NCI-H2196 (cell line): ENCODE data around the gene ALKBH4.
"Not testable (repeated sequence)": the region's sequence is repeated elsewhere in the genome, so short reads cannot be mapped to it uniquely, and the experiment has no call there.

Experiments
- DNase-seq: peaks from one replicate; lab custom pipeline; 2025; ENCODE audit not compliant: unreplicated experiment; lab: John Stamatoyannopoulos, UW

ALKBH4 gene

GRCh38 chr7:102455596-102455995 lies 9.1 kb downstream of the ALKBH4 start:
- no peak for DNase-seq

- DNase-seq, result not testable (repeated sequence)
These were observed 9.7 kb downstream of the ALKBH4 start for GRCh38 chr7:102454932-102455331.

- peak; percentile 48 for DNase-seq
These were observed 10.2 kb downstream of the ALKBH4 start for GRCh38 chr7:102454468-102454867.

GRCh38 chr7:102453319-102453718 lies 11.3 kb downstream of the ALKBH4 start:
- DNase-seq, result no peak

- no peak for DNase-seq
These were observed 12.2 kb downstream of the ALKBH4 start for GRCh38 chr7:102452451-102452850.

GRCh38 chr7:102451371-102452054 lies 13.2 kb downstream of the ALKBH4 start:
- DNase-seq, result no peak

GRCh38 chr7:102450242-102450641 lies 14.4 kb downstream of the ALKBH4 start:
- peak; percentile 15 for DNase-seq

GRCh38 chr7:102449136-102449535 lies 15.5 kb downstream of the ALKBH4 start:
- DNase-seq, result no peak

GRCh38 chr7:102447311-102447710 lies 17.4 kb downstream of the ALKBH4 start:
- no peak for DNase-seq

GRCh38 chr7:102446387-102447156 lies 18.1 kb downstream of the ALKBH4 start:
- no peak for DNase-seq

- no peak for DNase-seq
These were observed 19.0 kb downstream of the ALKBH4 start for GRCh38 chr7:102445674-102446071.

- DNase-seq, result no peak
These were observed 19.5 kb downstream of the ALKBH4 start for GRCh38 chr7:102444961-102445673.

- peak; percentile 70 for DNase-seq
These were observed 24.5 kb downstream of the ALKBH4 start for GRCh38 chr7:102439963-102440795.

- no peak for DNase-seq
These were observed 28.5 kb downstream of the ALKBH4 start for GRCh38 chr7:102436118-102436517.

GRCh38 chr7:102434039-102434486 lies 30.6 kb downstream of the ALKBH4 start:
- DNase-seq, result no peak

- DNase-seq, result peak; percentile 80
These were observed 31.2 kb downstream of the ALKBH4 start, which contains the start of gene ORAI2 for GRCh38 chr7:102433219-102434038. ORAI2 (plus strand) TSS chr7:102433575; CDS start chr7:102438957, 5,382 bp downstream.

- DNase-seq, result no peak
These were observed 32.0 kb downstream of the ALKBH4 start for GRCh38 chr7:102432442-102433218.

- DNase-seq, result peak; percentile 61
These were observed 32.9 kb downstream of the ALKBH4 start for GRCh38 chr7:102431617-102432298.
